GM18498 (cell line): ENCODE measurements around the gene IFNA1.
"Not testable (repeated sequence)": the region's sequence is repeated elsewhere in the genome, so short reads cannot be mapped to it uniquely, and the experiment has no call there.

Experiments used
- ATAC-seq: cut with Tn5 transposase; IDR thresholded peaks from one replicate; pipeline ENCODE4 v1.9.1; 2021; ENCODE audit warnings: mild to moderate bottlenecking, moderate library complexity; ENCODE audit not compliant: unreplicated experiment

The IFNA1 gene

GRCh38 chr9:21440139-21440538 is at the start of gene IFNA1:
Gene IFNA1 (plus strand): TSS chr9:21440439. CDS start chr9:21440508, 69 bp downstream.
- ATAC-seq = no peak

- peak; percentile 85 for ATAC-seq
Observed at GRCh38 chr9:21392270-21392669, 48.0 kb upstream of the IFNA1 start.

- peak; percentile 81 for ATAC-seq
Observed at GRCh38 chr9:21395778-21396717, 44.2 kb upstream of the IFNA1 start.

- no peak for ATAC-seq
Observed at GRCh38 chr9:21398955-21399489, 41.2 kb upstream of the IFNA1 start.

GRCh38 chr9:21399956-21400355 is 40.3 kb upstream of the IFNA1 start:
- no peak for ATAC-seq

GRCh38 chr9:21402386-21403251 is 37.6 kb upstream of the IFNA1 start:
- ATAC-seq = peak; percentile 65

GRCh38 chr9:21404146-21404545 is 36.1 kb upstream of the IFNA1 start:
- no peak for ATAC-seq

GRCh38 chr9:21408817-21409216 is 31.4 kb upstream of the IFNA1 start, which contains the start of gene IFNA8:
Gene IFNA8 (plus strand): TSS chr9:21409117. CDS start chr9:21409177, 60 bp downstream.
- no peak for ATAC-seq

GRCh38 chr9:21412107-21412506 is 28.1 kb upstream of the IFNA1 start:
- ATAC-seq = no peak

GRCh38 chr9:21413151-21413550 is 27.1 kb upstream of the IFNA1 start:
- no peak for ATAC-seq

GRCh38 chr9:21413624-21414023 is 26.6 kb upstream of the IFNA1 start:
- ATAC-seq = no peak

- ATAC-seq = no peak
Observed at GRCh38 chr9:21414220-21414940, 25.9 kb upstream of the IFNA1 start.

GRCh38 chr9:21415493-21416267 is 24.6 kb upstream of the IFNA1 start:
- no peak for ATAC-seq

- ATAC-seq = peak; percentile 53
Observed at GRCh38 chr9:21428235-21428634, 12.0 kb upstream of the IFNA1 start.

GRCh38 chr9:21429191-21429590 is 11.0 kb upstream of the IFNA1 start:
- no peak for ATAC-seq

GRCh38 chr9:21432672-21433425 is 7.4 kb upstream of the IFNA1 start:
- ATAC-seq = peak; percentile 69

GRCh38 chr9:21434202-21435014 is 5.8 kb upstream of the IFNA1 start:
- no peak for ATAC-seq

- not testable (repeated sequence) for ATAC-seq
Observed at GRCh38 chr9:21435015-21435383, 5.2 kb upstream of the IFNA1 start.
